GM08714 (cell line): ENCODE measurements around the gene ODAPH.
A peak's percentile ranks its signal among the peaks of the same experiment; 100 is the strongest.
"Not testable (repeated sequence)": the region's sequence is repeated elsewhere in the genome, so short reads cannot be mapped to it uniquely, and the experiment has no call there.

Experiments
- H3K4me3 ChIP-seq: fragments of 200-500 bp; sonication (Bioruptor generic); 2 replicates; pipeline ENCODE4 v1.5.1; 2014; ENCODE audit warnings: mild to moderate bottlenecking, low read length, inconsistent platforms
- ZNF274 ChIP-seq: IDR thresholded peaks from 2 replicates; pipeline ENCODE4 v1.6.1; 2012; ENCODE audit warnings: mild to moderate bottlenecking, low read depth, low read length

ODAPH gene

GRCh38 chr4:75555294-75556164, at the start of gene ODAPH:
Gene ODAPH, plus strand, starts transcription at chr4:75556066. Its CDS starts 17 bp downstream, at chr4:75556083.
- no peak within 1 kb of the TSS for H3K4me3 ChIP-seq
- no peak for TF ChIP-seq ZNF274

- H3K4me3 ChIP-seq = not testable (repeated sequence)
Measured at GRCh38 chr4:75509592-75509991, 46.3 kb upstream of the ODAPH start.

GRCh38 chr4:75511841-75512240, 44.0 kb upstream of the ODAPH start:
- H3K4me3 ChIP-seq = peak overlapping the region; percentile 67
- TF ChIP-seq ZNF274 = no peak

- peak overlapping the region; percentile 97 for H3K4me3 ChIP-seq
Measured at GRCh38 chr4:75512386-75513211, 43.3 kb upstream of the ODAPH start.

GRCh38 chr4:75513526-75514130, 42.2 kb upstream of the ODAPH start:
- peak overlapping the region; percentile 97 for H3K4me3 ChIP-seq
- TF ChIP-seq ZNF274 = no peak

More at GRCh38 chr4:75512386-75513211, 43.3 kb upstream of the ODAPH start:
- TF ChIP-seq ZNF274 = no peak

GRCh38 chr4:75514131-75514948, 41.5 kb upstream of the ODAPH start, which contains the start of the genes RCHY1 and THAP6:
Gene RCHY1, minus strand, starts transcription at chr4:75514403. Its CDS starts 117 bp downstream, at chr4:75514286.
Gene THAP6, plus strand, starts transcription at chr4:75514473. Its CDS starts 980 bp downstream, at chr4:75515453.
- no peak for TF ChIP-seq ZNF274

GRCh38 chr4:75514949-75515612, 40.8 kb upstream of the ODAPH start:
- TF ChIP-seq ZNF274 = no peak
- peak overlapping the region; percentile 97 for H3K4me3 ChIP-seq

More at GRCh38 chr4:75514131-75514948, 41.5 kb upstream of the ODAPH start, which contains the start of the genes RCHY1 and THAP6:
- H3K4me3 ChIP-seq = peak within 1 kb of the TSS; percentile 97

GRCh38 chr4:75516144-75516543, 39.7 kb upstream of the ODAPH start:
- no peak for TF ChIP-seq ZNF274
- H3K4me3 ChIP-seq = no peak overlapping the region

GRCh38 chr4:75519452-75519851, 36.4 kb upstream of the ODAPH start:
- not testable (repeated sequence) for H3K4me3 ChIP-seq

GRCh38 chr4:75525086-75525485, 30.8 kb upstream of the ODAPH start:
- H3K4me3 ChIP-seq = no peak overlapping the region
- TF ChIP-seq ZNF274 = no peak

- TF ChIP-seq ZNF274 = no peak
- no peak overlapping the region for H3K4me3 ChIP-seq
Measured at GRCh38 chr4:75525910-75526309, 30.0 kb upstream of the ODAPH start.

GRCh38 chr4:75527482-75527881, 28.4 kb upstream of the ODAPH start:
- no peak for TF ChIP-seq ZNF274

More at GRCh38 chr4:75527482-75527881, 28.4 kb upstream of the ODAPH start:
- H3K4me3 ChIP-seq = no peak overlapping the region
